ENCODE results near the gene BCORL1.

The BCORL1 gene

DNA sequence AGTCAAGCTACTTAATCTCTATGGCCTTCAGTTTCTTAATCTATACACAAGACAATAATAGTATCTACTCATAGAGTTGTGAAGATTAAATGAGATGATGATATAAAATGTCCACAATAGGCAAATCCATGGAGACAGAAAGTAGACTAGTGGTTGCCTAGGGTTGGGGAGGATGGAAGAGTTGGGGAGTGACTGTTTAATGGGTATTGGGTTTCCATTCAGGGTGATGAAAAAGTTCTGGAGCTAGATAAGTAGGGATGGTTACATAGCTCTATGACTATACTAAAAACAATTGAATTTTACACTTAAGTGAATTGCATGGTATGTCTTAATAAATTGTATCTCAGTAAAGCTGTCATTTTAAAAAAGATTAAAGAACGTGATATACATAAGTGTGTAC, 35.7 kb downstream of the BCORL1 start:
- no peak for DNase-seq

DNA sequence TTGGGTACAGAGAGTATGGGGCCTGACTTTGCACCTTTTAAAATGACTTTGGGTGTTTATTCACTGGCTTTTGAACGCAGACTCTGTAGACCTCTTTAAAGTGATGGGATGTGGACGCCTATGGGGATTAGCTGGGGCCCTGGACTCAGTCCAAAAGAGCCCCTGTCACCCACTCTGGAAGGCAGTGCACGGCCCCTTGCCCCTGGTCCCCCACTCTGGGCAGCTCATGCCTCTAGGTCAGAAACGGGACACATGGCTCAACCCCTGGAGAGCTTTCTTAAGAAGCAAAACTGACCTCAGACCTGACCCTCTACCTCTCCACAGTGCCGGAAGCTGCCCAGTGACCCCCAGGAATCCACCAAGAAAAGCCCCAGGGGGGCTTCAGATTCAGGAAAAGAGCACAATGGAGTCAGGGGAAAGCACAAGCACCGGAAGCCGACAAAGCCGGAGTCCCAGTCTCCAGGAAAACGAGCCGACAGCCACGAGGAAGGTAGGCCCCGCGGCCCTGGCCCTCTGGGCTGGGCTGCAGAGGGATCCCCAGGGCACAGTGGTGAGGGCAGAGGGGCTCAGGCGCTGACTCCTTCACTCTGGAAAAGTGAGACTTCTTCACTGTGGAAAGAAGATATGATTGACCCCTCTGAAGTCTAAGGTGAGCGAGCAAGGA, 38.4 kb downstream of the BCORL1 start:
- DNase-seq, result no peak

DNA sequence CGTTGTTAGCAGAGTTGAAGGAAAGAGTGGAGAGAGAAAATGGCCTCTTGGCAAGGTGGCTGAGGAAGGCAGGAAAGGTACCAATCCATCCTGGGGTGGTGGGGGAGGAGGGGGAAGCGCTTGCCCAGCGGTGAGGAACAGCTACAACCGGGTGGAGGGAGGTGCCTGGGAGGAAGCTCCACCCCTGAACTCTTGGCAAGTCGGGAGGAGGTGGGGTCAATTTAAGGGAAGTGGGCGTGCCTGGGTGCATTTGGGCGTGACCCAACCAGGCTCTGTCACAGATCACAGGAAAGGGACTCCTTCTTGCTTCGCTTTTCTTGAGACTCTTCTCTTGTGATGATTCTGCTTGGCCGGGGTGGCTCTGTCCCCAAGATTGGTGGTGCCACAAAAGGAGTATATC, 41.7 kb downstream of the BCORL1 start:
- peak; percentile 90 for DNase-seq

DNA sequence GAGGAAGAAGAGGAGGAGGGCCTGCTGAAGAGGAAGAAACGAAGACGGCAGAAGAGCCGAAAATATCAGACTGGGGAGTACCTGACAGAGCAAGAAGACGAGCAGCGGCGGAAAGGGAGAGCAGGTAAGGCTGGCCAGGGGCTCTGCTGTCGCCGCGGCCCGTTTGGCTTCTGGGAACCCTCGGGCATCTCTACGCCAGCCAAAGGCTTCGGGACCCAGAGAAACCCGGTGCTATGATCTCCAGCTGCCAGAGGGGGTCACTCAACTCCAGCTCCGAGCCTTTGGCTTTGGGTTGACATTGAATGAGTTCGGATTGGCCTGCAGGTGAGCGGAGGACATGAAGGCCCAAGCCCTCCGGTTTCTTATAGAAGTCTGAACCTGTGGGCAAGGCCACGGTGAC, 42.8 kb downstream of the BCORL1 start:
- DNase-seq, result no peak

DNA sequence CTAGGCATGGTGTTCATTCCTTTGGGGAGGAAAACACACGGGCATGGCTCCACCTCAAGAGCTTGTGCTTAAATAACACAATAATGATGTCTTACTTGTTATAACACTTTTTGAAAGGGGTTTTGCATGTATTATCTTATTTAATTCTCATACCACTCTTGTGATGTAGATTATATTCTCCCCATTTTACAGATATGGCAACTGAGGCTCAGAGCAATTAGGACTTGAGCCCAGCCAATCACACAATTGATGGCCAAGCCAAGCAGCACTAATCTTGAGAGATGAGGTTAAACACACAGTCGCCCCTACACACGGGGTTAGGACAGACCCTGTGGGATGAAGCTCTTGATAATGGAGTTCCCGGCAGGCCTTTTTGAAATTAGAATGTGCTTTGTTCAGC, 45.1 kb downstream of the BCORL1 start:
- no peak for DNase-seq

DNA sequence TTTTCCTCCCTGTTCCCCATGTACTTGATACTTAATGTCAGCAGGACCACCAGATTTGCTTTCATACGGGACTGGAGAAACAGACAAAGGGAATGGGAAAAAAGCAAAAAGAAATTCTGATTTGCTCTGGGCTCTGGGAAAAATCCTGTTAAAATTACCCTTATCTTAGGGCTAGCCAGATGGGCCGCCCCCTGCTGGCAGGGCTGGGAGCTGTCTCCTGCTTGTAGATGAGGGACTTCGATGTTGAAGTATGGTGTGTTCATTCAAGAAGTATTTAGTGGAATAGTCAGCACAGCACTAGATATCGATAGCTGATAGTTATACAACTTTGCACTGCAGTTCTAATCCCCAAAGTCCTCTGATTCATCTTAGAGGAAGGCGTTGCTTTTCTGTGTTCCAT, 45.8 kb downstream of the BCORL1 start:
- peak; percentile 67 for DNase-seq

DNA sequence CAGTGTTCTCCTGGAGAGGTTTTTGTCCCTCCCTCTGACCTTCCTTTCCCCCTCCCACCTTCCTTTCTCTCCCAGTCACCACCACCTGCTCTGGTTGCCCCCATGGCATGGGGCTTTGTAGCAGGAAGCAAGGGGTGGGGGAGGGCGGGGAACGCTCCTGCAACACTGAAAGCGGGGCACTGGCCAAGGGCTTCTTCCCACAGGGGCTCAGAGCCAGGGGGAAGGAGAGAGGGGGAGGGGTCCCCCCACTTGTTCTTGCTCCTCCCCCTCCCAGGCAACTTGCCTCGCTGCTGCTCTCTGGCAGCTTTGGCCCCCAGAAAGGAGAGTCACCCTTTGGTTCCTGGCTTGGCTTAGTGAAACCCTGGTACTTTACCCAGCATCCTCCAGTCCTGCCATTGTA, 48.4 kb downstream of the BCORL1 start:
- DNase-seq, result no peak

DNA sequence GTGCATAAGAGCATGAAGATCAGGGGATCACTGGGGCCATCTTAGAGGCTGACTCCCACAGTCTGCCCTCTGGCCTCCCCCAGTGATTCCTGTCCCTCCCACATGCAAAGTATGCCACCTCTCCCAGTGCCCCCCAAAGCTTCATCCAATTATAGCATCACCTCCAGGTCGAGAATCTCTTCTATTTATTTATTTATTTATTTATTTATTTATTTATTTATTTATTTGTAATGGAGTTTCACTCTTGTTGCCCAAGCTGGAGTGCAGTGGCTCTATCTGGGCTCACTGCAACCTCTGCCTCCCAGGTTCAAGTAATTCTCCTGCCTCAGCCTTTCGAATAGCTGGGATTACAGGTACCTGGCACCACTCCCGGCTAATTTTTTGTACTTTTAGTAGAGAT, 50.1 kb downstream of the BCORL1 start:
- no peak for DNase-seq

DNA sequence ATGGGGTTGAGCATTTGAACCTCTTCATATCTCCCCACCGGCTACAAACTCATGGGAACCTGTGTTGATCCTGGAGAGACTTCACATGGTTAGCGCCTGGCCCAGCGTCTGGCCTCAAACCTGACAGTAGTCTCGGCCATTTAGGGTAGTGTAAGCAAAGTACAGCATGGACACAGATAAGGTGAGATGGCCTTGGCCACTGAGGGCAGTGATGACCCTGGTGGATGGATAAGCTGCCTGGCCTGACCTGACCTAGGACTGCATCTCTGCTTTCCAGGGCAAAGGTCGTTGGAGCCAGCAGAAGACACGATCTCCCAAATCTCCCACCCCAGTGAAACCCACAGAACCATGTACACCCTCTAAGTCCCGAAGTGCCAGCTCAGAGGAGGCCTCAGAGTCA, 51.7 kb downstream of the BCORL1 start:
- no peak for DNase-seq

DNA sequence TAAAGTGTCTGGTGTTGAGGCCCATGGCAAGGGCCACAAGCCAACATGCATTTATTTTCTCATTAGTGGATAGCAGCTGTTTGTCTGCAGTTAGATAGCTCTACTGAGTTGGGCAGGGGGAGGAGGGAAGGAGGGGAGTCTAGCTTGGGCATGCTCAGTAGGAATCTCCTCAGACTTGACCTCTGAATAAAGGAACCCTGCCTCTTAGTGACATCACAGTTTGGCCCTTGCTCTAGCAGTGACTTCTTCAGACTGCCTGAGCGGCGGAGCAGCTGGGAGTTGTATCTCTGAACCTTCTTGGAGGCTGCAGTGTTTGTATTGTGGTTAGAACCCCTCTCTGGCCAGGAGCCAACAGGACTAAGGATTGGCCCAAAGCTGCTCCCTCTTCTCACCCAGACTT, 57.4 kb downstream of the BCORL1 start:
- DNase-seq, result no peak

DNA sequence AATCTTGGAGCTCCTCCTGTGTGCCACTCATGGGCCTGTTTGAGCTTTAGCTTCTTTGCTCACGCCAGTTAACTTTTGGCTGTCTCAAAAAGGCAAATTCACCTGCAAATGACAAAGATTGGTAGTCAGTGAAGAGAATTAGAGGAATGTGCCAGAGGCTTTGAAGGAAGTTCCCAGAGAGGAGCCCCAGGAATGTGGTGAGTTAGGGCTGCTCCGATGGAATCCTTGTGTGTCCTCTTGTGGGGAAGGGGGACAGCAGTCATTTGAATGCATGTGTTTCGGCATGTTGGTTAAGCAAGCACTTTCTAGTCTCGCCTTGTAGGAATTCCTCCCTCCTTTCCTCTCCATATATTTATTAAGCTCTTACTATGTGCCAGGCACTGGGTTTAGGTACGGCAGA, 65.0 kb downstream of the BCORL1 start:
- no peak for DNase-seq

DNA sequence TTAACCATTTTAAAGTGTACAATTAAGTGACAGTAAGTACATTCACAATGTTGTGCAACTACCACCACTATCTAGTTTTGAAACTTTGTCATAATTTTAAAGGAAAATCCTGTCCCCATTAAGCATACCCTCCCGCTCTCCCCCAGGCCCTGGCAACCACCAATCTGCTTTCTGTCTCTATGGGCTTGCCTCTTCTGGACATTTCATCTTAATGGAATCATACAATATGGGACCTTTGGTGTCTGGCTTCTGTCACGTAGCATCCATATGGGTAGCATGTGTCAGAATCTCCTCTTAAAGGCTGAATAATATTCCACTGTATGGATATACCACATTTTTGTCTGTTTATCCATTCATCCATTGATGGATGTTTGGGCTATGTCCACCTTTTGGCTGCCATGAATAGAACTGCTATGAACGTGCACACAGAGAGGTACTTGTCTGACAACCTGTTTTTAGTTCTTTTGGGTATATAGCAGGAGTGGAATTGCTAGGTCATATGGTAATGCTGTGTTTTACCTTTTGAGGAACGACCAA, 66.3 kb downstream of the BCORL1 start:
- DNase-seq, result no peak

DNA sequence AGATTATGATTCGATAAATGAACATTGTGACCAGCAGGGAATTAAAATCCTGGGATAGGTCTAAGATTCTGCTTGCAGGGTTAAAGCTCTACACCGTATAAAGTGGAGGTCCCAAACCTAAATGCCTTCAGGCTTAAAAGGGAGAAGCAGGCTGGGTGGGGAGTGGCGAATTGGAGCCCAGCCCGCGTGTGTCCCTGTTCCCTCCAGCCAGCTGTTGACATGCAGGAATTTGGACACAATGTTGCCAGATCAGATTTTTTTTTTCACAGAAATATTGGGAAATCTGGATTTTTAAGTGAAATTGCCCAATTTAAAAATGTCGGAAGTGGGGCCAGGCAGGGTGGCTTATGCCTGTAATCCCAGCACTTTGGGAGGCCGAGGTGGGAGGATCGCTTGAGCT, 67.4 kb downstream of the BCORL1 start:
- DNase-seq, result no peak

DNA sequence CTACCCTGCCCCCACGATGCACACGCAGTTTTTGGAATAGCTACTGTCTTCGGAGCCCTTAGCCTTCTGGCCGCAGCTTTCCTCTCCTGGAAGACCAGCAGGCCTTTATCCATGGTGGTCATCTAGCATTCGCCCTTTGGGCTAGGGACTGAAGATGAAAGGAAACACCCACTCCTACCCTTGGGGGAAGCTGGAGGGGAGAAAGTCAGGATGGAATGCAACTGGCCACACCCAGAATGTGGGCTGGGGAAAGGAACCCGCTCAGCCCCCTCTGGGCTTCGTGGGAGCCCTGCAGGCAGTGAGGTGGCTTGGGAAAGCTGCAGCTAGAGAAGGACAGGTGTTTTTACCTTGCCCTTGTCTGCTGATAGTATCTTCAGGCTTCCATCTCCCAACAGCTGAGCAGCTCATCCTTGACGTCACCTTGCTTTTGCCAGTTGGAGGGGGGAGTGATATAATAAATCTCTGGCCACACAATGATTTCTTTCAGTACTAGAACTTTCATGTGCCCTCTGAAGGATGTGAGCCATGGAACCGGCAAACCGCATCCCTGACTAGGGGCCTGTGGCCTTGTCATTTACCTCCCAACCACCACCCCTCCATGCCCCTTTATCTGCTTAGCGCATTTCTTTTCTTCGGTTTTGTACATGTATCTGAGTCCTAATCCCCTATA, 68.9 kb downstream of the BCORL1 start:
- no peak for DNase-seq

DNA sequence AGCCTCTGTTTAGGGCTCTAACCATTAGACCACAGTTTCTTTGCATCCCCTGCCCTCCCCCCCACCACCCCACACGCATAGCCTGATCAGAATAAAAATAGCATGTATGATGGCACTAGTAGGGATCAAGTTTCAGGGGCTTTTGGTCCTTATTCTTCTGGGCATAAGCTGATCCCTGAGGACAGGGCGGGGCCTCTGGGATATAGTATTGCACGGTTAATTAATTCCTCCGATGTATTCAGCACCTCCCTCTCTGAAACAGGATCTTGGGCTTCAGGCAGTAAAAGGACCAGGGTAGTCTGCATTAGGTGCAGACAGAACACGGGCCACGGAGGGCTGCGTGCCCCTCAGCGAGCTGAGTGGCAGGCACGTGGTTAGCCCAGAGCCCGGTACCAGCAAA, 70.8 kb downstream of the BCORL1 start:
- no peak for DNase-seq

DNA sequence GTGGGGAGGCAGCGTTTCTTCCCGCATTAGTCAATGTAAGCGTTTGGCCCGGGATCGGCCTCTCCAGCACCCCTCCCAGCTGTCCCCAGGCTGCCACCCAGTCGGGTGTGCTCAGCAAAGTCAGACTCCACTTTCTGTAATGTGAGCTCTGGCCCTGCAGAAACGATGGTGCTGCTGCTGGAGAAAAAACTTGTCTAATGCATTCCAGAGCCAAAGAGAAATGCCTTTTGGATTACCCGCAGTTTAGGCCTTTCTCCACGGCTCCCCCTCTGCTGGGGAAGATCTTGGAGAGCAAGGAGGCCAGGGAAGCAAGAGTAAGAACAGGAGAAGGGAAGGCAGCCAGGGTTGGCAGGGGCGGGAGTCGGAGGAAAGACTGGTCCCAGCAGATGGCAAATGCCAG, 72.7 kb downstream of the BCORL1 start:
- DNase-seq, result no peak

DNA sequence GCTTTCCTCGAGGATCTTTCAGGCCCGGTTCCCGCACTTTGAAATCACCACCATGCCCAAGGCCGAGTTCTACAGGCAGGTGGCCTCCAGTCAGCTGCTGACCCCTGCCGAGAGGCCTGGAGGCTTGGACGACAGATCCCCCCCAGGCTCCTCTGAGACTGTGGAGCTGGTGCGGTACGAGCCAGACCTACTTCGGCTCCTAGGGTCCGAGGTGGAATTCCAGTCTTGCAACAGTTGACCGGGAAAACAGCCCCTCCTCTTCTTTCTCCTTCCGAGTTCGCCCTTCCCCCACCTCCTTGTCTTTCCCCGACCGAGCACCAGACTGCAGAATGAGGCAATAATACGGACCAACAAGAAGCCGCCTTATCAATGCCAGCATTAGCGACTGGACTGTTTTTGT, 73.5 kb downstream of the BCORL1 start:
- DNase-seq, result no peak

DNA sequence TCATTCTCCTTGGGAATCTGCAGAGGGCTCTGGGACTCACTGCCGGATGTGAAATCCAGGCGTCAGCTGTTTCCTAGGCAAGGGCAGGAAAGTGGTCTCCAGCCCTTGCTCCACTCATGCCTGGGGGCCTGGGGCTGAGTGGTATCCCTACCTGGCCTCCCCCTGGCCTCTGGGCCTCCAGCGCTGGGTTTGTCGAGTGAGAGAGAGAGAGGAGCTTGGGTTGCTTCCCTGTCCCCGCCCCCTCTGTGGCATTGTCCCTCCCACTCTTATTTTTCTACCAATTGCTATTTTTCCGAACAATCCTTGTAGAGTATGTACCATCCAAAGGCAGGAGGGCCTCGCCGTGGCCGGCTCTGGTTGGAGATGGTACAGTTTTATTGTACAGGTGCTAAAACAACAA, 74.8 kb downstream of the BCORL1 start:
- DNase-seq, result no peak

DNA sequence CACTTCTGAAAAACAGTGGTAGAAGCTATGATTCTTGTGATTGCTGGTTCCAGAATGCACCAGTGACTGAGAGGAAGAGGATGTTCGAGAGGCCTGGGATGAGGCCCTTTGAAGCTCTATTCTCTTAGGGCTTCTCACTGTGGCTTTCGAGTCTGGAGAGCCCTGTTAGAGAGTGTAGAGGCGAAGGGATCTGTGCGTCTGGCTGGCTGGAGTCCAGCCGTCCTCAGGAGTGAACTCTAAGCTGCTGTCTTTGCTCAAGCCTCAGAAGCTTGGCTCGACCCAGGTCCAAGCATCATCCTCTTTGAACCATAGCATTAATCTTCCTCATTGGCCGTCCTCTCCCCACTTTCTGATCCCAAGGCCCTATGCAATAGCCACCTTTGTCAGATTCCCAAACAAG, 76.2 kb downstream of the BCORL1 start:
- no peak for DNase-seq

DNA sequence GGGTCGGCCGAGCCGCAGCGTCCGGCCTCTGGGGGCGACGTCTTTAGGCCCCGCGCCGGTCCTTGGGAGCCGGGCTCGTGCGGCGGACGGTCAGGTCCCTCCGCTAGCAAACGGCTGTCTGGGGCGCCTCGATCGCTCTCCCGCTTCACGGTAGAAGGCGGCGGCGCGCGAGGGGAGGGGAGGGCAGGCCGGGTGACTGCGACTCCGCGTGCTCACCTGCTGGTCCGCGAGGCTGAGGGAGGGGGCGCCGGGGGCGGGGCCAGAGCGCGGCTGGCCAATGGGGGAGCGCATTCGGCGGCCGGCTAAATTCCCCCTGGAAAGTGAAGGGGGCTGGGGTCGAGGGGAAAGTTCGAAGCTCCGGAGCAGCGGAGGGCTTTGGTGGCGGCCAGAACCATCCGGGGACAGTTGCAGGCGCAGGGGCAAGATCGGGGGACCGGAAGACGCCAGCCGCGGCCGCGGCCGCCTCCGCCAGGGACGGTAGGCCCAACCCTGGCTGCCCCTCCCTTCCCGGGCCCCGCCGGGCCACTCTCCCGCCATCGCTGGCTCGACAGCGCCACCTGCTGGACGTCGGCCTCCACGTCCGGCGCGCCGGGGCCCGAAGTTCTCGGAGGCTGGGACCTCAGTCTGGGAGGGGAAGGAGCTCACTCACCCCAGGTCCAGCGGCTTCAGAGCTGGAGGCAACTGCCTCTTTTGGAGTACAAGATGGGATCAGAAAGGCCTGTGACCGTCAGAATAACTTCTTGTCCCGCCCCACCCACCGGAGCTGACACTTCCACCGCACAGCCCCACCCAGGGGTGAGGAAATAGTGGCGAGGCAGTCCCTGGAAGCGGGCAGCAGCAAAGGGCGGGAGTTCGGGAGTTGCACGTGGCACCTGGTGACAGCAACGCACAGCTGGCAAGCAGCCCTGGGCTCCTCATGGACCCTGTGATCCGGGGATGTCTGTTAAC, 78.0 kb downstream of the BCORL1 start:
- DNase-seq, result peak; percentile 84

DNA sequence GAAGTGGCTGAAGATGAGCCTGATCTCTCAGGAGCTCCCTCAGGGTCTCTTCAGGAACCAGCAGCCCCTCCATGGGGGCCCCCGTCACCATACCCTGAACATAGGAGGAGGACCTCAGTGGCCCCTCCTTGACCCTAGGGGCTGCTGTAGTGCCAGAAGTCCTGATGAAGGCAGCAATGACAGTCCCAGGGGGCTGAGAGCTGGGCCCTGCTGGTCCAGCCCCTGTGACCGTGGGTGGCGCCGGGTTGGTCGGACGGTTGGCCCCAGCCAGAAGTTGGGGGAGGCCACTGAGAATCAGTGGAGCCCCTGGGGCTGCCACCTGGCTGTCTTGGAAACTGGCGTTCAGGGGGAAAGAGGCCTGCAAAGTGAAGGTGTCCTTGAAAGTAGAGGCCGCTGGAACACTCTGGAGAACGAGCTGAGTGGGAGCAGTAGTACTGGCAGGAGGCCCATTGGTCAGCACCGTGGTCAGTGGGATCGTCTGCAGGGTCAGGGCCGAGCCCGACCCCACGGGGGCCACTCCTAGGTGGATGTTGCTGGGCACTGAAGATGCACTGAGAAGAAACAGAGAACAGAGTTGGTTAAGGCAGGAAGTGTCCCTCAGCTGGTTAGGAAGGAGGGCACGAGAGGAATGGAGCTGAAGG, 84.7 kb downstream of the BCORL1 start:
- no peak for DNase-seq

DNA sequence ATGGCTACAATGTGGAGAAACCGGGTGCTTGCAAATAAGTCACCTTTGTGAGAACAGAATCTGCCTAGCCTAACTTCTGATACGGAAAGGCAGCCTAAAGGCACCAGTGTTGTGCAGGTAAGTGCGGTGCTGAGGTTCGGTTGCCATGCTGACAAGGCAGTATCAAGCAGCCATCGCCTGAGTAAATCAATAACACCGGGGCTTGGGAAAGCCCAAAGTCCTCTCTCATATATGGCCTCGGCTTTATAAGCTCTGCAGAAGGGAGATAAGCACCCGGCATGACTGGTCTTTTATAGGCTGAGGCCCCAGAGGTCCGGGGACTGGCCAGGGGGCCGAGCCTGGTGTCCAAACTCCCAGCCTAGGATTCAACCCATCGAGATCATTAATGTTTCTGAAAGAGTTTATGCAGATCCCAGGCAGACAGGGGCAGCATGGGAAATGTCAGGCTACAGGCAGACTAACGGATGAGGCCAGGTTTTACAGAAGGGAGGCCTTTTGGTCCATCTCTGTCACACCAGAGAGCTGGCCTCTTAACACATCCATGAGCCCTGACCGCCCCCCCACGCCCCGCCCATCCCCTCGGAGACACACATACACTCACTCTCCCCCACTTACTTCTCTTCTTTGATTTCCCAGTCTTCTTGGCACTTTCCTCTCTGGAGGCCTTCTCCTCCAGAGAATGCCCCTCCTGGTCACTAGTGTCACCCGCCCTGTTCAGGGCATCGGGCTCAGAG, 89.3 kb downstream of the BCORL1 start:
- no peak for DNase-seq

Data from CD4-positive, alpha-beta T cell treated with Interleukin-6 for 4 hours (primary cell).